Liver (tissue), 3 donors: ENCODE measurements around the gene RREB1.

Experiments
- JUND ChIP-seq, 2 donors: IDR thresholded peaks; 2 replicates each; pipeline ENCODE4 v1.6.1; 2016; ENCODE audit warnings: antibody characterized with exemption in 2 of 2
- TF ChIP-seq, protein P1 (sequence below): fragments of 150-350 bp; IDR thresholded peaks from 2 replicates; pipeline ENCODE4 v1.5.1; 2017; ENCODE audit warnings: improper control_type of control experiment, low read depth, low read length; ENCODE audit not compliant: missing input control
- TF ChIP-seq, protein P2 (sequence below): IDR thresholded peaks from 2 replicates; pipeline ENCODE4 v1.6.1; 2016; ENCODE audit warnings: antibody characterized with exemption, mild to moderate bottlenecking
- donor health status: healthy.
- donor health status: healthy.

DNA sequence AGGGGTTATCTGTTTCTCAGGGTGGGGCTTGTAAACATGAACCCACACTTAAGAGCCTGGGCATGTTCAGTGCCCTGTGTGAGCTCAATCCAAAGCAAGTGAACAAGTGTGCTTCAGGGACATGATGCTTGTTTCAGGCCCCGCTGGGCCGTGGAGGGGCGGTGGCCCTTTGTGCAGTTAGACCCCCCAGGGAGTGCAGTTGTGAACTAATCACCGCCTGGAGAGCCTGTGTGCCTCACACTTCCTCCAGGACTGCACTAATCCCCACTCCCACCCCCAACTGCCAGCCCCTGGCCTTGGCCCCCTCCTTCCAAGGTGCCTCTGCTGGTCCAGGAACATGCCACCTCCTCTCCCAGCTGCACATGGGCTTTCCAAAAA is 58.1 kb downstream of the RREB1 start:
- TF ChIP-seq, protein P1, sequence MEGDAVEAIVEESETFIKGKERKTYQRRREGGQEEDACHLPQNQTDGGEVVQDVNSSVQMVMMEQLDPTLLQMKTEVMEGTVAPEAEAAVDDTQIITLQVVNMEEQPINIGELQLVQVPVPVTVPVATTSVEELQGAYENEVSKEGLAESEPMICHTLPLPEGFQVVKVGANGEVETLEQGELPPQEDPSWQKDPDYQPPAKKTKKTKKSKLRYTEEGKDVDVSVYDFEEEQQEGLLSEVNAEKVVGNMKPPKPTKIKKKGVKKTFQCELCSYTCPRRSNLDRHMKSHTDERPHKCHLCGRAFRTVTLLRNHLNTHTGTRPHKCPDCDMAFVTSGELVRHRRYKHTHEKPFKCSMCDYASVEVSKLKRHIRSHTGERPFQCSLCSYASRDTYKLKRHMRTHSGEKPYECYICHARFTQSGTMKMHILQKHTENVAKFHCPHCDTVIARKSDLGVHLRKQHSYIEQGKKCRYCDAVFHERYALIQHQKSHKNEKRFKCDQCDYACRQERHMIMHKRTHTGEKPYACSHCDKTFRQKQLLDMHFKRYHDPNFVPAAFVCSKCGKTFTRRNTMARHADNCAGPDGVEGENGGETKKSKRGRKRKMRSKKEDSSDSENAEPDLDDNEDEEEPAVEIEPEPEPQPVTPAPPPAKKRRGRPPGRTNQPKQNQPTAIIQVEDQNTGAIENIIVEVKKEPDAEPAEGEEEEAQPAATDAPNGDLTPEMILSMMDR, result no peak
- no peak for TF ChIP-seq JUND (IDR thresholded peaks at IDR 0.05)
- TF ChIP-seq, protein P2, sequence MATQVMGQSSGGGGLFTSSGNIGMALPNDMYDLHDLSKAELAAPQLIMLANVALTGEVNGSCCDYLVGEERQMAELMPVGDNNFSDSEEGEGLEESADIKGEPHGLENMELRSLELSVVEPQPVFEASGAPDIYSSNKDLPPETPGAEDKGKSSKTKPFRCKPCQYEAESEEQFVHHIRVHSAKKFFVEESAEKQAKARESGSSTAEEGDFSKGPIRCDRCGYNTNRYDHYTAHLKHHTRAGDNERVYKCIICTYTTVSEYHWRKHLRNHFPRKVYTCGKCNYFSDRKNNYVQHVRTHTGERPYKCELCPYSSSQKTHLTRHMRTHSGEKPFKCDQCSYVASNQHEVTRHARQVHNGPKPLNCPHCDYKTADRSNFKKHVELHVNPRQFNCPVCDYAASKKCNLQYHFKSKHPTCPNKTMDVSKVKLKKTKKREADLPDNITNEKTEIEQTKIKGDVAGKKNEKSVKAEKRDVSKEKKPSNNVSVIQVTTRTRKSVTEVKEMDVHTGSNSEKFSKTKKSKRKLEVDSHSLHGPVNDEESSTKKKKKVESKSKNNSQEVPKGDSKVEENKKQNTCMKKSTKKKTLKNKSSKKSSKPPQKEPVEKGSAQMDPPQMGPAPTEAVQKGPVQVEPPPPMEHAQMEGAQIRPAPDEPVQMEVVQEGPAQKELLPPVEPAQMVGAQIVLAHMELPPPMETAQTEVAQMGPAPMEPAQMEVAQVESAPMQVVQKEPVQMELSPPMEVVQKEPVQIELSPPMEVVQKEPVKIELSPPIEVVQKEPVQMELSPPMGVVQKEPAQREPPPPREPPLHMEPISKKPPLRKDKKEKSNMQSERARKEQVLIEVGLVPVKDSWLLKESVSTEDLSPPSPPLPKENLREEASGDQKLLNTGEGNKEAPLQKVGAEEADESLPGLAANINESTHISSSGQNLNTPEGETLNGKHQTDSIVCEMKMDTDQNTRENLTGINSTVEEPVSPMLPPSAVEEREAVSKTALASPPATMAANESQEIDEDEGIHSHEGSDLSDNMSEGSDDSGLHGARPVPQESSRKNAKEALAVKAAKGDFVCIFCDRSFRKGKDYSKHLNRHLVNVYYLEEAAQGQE, result no peak
